Measurements from ENCODE around the gene RGL1.

- TF ChIP-seq, protein P1, sequence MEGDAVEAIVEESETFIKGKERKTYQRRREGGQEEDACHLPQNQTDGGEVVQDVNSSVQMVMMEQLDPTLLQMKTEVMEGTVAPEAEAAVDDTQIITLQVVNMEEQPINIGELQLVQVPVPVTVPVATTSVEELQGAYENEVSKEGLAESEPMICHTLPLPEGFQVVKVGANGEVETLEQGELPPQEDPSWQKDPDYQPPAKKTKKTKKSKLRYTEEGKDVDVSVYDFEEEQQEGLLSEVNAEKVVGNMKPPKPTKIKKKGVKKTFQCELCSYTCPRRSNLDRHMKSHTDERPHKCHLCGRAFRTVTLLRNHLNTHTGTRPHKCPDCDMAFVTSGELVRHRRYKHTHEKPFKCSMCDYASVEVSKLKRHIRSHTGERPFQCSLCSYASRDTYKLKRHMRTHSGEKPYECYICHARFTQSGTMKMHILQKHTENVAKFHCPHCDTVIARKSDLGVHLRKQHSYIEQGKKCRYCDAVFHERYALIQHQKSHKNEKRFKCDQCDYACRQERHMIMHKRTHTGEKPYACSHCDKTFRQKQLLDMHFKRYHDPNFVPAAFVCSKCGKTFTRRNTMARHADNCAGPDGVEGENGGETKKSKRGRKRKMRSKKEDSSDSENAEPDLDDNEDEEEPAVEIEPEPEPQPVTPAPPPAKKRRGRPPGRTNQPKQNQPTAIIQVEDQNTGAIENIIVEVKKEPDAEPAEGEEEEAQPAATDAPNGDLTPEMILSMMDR (IDR thresholded peaks at IDR 0.05), result no peak
- TF ChIP-seq POLR2A (IDR thresholded peaks at IDR 0.05), result no peak
Measured at GRCh38 chr1:183966487-183966886, 161.6 kb downstream of the RGL1 start.
